ENCODE results near the gene KCNE2.

KCNE2 gene, protein sequence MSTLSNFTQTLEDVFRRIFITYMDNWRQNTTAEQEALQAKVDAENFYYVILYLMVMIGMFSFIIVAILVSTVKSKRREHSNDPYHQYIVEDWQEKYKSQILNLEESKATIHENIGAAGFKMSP

DNA sequence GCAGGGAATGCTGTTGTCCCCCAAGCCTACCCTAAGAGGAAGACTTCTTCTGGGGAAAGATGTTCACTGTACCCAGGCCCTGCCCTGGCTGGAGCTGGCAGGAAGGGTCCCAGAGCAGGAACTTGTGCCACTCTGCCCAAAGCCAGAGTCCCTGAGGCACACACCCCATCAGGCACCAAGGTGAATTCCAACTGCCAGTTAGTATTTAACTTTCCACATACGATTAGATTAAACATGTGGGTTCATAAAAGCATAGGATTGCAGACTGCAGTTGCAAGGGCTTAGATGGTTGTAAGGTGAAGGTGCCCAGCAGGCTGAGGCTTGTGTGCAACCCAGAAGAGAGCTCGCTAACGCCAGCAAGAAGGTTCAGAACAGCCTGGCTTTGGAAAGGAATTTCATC is at the start of gene KCNE2:
Gene KCNE2 (plus strand): TSS at position 274 of the 400 bp plus-strand sequence. CDS start 6,473 bp downstream, outside the sequence.
- no peak for DNase-seq

DNA sequence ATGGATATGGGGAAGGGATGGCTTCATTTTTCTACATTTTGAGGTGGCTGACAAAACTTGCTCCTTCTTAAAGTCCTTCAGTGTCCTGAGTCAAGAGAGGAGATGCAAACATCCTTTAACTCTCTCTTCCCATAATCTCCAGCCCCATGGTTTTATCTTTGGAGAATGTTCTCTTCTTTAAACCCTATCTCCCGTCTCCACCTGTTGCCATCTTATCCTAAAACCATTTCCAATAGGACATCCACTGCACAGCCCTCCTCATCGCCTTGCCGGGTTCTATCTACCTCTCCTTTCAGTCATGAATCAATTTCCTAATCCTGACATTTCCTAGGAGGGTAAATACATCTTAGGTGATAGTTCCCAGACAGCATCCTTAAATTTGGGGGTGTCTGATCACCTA is 44.2 kb upstream of the KCNE2 start:
- no peak for DNase-seq

- no peak for DNase-seq
Measured at GRCh38 chr21:34320011-34320410, 43.8 kb upstream of the KCNE2 start.

DNA sequence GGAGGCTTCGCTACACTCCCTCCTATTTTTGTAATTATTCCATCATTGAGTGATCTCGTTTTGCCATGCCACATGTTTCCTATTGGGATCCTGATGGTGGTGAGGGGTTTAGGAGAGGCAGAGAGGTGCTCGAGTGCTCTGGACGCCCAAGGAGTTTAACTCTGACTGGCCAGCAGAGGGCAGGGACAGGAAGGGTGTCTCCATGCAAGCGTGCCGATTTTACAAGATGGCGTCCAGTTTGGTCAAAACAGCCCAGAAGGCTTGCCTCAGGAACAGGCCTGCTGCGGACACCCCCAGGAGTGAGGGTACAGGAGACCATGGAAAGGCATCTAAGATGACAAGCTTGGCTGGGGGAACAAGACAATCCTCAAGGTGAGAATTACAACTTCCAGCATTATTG is 33.8 kb upstream of the KCNE2 start:
- no peak for DNase-seq

DNA sequence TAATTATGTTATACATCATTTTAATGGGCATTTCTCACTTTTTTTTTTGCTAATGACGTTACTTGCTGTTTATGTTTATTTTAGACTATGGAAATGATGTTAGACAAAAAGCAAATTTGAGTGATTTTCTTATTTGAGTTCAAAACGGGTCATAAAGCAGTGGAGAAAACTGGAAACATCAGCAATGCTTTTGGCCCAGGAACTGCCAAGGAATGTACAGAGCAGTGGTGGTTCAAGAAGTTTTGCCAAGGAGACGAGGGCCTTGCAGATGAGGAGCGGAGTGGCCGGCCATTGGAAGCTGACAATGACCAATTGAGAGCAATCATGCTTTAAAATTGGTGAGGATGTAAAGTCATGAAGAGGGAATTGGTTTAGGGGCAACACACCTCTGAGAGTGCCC is 32.1 kb upstream of the KCNE2 start:
- DNase-seq, result no peak

GRCh38 chr21:34332347-34332746 is 31.5 kb upstream of the KCNE2 start:
- DNase-seq, result no peak

- DNase-seq, result no peak
Measured at GRCh38 chr21:34333121-34333739, 30.6 kb upstream of the KCNE2 start.

- no peak for DNase-seq
Measured at GRCh38 chr21:34335316-34335715, 28.5 kb upstream of the KCNE2 start.

DNA sequence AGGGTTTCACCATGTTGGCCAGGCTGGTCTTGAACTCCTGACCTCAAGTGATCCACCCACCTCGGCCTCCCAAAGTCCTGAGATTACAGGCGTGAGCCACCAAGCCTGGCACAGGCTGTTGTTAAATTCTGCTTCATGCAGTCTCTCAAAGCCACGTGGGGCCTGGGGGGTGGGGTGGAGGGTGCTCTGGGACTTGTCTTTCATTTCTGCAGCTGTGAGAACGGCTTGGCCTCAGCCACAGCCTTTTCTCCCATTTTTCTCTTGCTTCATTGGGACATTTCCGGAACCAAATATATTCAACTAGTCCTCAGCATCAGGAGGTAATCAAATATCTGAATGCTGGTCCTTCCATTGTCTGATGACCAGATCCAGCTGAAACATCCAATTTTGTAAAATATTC is 27.6 kb upstream of the KCNE2 start:
- DNase-seq, result no peak

DNA sequence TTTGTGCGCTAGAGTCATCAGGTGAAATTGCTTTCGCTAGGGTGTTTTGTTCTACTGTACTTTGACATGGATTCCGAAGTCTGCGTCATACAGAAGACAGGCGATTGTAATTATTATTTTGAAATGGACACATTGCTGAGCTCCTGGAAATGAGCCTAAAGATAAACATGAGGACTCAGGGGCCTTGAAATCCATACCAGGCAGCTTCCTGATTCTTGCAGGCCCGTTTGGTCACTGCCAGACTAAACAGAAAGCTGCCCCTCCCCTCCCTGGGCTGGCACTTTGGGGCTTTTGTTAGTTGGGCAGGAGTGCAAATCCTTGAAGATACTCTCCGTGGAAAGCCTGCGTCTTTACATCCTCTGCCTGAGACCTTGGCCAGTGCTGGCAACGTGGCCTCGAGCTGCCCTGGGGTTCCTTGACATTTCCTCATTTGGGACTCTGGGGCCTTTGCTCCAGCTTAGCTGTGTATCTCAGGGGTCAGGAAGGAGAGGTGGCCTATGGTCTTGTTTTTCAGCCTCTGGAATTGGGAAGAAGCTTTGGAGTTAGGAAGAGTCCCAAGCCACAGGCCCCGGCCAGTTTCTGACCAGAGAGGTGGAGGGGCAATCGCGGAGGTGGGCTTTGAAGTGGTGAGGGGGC is 26.9 kb upstream of the KCNE2 start:
- no peak for DNase-seq

GRCh38 chr21:34337741-34338140 is 26.1 kb upstream of the KCNE2 start:
- no peak for DNase-seq

DNA sequence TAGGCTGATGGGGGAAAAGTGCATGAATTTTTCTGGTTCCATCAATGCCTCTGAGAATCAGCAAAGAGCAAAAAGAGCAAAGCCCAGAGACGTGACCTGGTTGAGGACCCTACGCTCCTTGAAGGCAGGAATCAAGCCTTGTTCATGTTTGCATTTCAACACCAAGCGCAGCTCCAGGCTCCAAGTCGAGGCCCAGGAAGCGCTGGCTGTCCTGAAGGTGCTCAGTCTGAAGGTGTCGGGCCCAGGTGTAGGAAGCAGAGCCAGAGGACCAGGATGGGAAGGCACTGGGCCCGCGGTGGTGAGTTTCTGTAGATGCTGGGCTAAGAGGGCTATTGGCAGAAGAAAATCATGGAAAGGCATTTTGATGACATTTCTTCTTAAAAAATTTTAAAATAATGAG is 25.6 kb upstream of the KCNE2 start:
- DNase-seq, result no peak

DNA sequence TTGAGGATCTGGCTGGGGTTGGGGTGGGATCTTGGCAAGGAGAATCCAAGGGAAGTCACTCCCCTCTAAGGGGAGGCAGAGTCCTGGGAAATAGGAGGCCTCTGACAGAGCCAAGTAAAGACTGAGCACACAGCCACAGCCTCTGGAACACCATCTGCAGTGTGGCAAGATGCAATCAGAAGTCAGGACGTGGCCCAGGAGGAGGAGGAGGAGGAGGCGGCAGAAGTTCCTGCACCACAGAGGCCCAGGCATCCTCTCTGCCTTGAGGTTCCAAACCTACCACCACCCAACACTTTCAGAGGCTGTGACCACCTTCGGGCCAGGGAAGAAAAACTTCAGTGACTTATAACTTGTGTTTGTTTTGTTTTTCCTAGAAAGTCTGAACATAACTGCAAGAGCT is 23.7 kb upstream of the KCNE2 start:
- DNase-seq, result no peak

GRCh38 chr21:34342476-34342875 is 21.3 kb upstream of the KCNE2 start:
- no peak for DNase-seq

DNA sequence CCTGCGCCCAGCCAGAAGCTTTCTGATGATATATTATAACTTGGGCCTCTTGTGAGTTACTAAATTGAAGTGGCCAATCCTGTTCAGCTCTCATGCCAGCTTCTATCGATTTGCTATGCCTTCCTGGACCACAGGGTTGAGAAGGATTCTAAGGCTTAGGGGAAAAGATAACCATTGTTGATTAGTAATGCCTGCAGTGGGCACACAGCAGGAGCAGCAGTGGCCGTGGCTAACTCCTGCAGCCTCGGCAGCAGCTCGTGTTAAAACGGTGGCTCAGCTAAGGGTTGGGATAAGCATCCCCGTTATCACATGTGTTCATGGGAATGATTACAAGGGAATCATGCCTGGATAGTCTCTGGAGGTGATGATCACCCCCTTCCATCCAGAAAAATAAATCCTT is 20.5 kb upstream of the KCNE2 start:
- DNase-seq, result no peak

DNA sequence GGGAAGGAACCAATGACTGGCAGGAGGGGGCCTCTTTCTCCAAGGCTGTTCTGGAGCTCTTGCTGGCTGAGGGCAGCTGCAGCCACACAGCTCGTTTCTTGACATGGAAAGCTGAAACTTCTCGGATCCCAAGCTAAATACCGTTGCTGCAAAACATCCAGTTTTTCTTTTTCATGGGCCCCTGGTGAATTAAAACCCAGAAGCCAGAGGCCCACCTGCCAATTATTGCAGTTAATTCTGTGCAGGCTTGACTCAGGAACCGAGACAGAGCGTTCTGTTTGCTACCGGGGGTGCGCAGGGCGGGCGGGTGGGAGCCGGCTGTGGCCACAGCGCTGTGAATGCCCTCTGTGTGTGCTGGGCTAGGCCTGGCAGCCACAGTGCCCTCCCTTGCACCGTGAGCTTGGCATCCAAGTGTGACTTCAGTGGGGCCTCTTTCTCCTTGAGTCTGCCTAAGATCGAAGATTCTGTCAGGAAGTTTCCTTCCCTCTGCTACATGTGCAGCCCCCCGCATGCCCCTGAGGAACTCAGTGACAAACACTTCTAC is 19.9 kb upstream of the KCNE2 start:
- DNase-seq, result no peak

DNA sequence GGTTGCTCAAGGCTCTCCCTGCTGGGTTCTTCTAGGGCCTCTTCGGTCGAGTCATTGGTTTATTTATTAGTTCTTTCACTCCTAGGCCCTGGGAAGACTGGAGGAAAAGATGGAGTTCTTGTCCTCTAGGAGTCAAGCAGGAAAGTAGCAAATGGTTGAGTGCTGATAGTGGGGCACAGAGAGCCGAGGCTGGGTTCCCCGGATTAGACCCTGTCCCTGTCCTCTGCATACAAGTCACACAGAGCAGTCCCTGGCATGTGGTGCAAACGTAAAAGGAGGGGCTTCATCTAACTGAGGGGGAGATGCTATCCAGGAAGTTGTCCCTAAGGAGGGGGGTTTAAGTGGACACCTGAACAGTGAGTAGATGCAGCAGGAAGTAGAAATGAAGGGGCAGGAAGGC is 19.2 kb upstream of the KCNE2 start:
- DNase-seq, result no peak

DNA sequence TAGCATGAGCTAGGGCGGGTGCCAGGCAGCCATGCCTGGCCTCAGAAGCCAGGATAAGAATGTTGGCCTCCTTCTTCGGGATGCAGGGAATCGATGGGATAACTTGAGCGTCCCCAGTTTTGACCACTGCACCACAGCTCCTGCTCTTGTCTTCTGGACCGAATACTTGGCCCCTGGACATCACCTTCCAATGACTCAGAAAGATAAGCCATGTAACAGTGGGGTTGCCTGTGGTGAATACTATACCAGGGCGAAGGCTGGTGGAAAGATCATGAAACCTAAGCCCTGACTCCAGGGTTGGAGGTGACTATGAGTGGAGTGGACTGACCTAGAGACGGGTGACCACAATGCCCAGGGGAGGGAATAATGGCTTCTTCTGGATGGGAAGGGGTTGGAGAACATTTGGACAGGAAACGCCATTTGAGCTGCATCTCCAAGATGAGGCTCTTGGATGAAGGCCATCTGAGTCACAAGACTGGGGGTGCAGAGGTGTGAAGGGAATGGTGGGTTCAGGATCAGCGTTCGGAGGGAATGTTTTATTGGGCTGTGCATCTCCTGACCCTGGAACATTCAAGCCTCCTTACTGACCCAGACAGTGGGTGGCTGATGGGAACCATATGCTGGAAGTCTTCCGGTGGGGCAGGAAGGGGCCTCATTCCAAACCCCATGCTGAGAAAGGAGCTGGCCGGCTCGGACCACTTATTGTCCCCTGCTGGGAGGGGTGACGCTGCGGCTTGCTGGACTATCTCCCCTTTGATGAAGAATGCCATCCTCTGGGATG is 18.5 kb upstream of the KCNE2 start:
- no peak for DNase-seq

GRCh38 chr21:34345892-34346291 is 17.9 kb upstream of the KCNE2 start:
- DNase-seq, result no peak

DNA sequence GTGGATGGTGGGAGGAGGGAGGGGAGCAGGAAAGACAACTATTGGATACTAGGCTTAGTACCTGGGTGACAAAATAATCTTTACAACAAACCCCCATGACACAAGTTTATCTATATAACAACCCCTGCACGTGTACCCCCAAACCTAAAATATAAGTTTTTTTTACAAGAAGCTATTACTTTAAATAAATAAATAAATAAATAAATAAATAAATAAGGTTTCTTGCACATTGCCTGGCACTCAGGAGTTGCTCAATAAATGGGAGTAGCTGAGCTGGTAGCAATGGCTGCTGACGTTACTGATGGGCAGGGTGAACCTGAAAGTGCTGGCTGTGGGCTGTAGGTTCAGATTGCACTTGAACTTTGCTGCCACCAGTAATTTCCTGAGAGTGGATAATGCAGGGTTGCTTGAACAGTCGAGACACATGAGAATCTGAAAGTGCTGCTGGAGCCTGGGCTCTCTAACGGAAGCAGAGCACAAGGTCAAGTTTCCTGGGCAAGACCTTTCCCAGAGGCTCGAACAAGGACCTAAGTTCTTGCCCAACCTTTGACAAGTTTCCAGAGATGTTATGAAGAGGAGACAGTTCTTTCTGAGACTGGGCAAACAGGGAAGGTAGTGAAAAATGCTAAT is 14.8 kb upstream of the KCNE2 start:
- no peak for DNase-seq

- DNase-seq, result peak; percentile 23
Measured at GRCh38 chr21:34351786-34352241, 12.0 kb upstream of the KCNE2 start.

- DNase-seq, result no peak
Measured at GRCh38 chr21:34352556-34352955, 11.2 kb upstream of the KCNE2 start.

- DNase-seq, result no peak
Measured at GRCh38 chr21:34353182-34353581, 10.6 kb upstream of the KCNE2 start.

All from stimulated activated CD4-positive, alpha-beta T cell treated with anti-CD3 and anti-CD28 coated beads, Interleukin-15, amount 100 ng/mL, for 24 hours (primary cell).